Hepatocyte (in vitro differentiated cells): Measurements from ENCODE around the gene FOXB1. TPM values are rescaled to one million over a fixed set of nuclear protein-coding genes. Genes with fewer than 3 reads are reported as not detected.

ENCODE experiments used
- DNase-seq: peaks from one replicate; pipeline ENCODE4 v3.0.0-alpha.2; 2016; ENCODE audit warnings: low spot score
- H2AFZ ChIP-seq: fragments of 200-600 bp; sonication (generic); 2 replicates; pipeline ENCODE4 v1.6.0; 2016; ENCODE audit warnings: antibody characterized with exemption, mild to moderate bottlenecking
- H3K27ac ChIP-seq: fragments of 200-600 bp; sonication (generic); 2 replicates; pipeline ENCODE4 v1.5.1; 2016; ENCODE audit warnings: mild to moderate bottlenecking
- H3K27me3 ChIP-seq: fragments of 200-600 bp; sonication (generic); 2 replicates; pipeline ENCODE4 v1.6.1; 2016
- H3K36me3 ChIP-seq: fragments of 200-600 bp; sonication (generic); replicated peaks from 2 replicates; pipeline ENCODE4 v1.5.1; 2016; ENCODE audit warnings: low read depth; ENCODE audit not compliant: insufficient read depth
- H3K4me1 ChIP-seq: fragments of 200-600 bp; sonication (generic); 2 replicates; pipeline ENCODE4 v1.5.1; 2016; ENCODE audit warnings: mild to moderate bottlenecking, moderate library complexity; ENCODE audit not compliant: insufficient read depth
- H3K4me2 ChIP-seq: fragments of 200-600 bp; sonication (generic); 2 replicates; pipeline ENCODE4 v1.6.0; 2016
- H3K4me3 ChIP-seq: fragments of 200-600 bp; sonication (generic); 2 replicates; pipeline ENCODE4 v1.5.1; 2016; ENCODE audit warnings: mild to moderate bottlenecking
- H3K79me2 ChIP-seq: fragments of 200-600 bp; sonication (generic); 2 replicates; pipeline ENCODE4 v1.6.0; 2017; ENCODE audit warnings: mild to moderate bottlenecking
- H3K9me2 ChIP-seq: fragments of 200-600 bp; sonication (generic); replicated peaks from 2 replicates; pipeline ENCODE4 v1.6.0; 2017; ENCODE audit warnings: mild to moderate bottlenecking; ENCODE audit not compliant: insufficient read depth
- H3K9me3 ChIP-seq: fragments of 200-600 bp; sonication (generic); 2 replicates; pipeline ENCODE4 v1.5.1; 2016; ENCODE audit warnings: low read depth, mild to moderate bottlenecking
- H4K20me1 ChIP-seq: fragments of 200-600 bp; sonication (generic); 2 replicates; pipeline ENCODE4 v1.6.0; 2016; ENCODE audit warnings: mild to moderate bottlenecking; ENCODE audit not compliant: insufficient read depth, poor library complexity, severe bottlenecking
- EZH2 ChIP-seq: fragments of 200-600 bp; sonication (generic); IDR thresholded peaks from 2 replicates; pipeline ENCODE4 v1.6.1; 2016; ENCODE audit warnings: antibody characterized with exemption, mild to moderate bottlenecking, borderline replicate concordance
- EZH2phosphoT487 ChIP-seq: fragments of 200-600 bp; sonication (generic); IDR thresholded peaks from one replicate; pipeline ENCODE4 v1.6.1; 2018; ENCODE audit warnings: antibody characterized with exemption, mild to moderate bottlenecking, low read depth, moderate library complexity; ENCODE audit not compliant: unreplicated experiment, severe bottlenecking
- WGBS: methylation state at CpG from one replicate; pipeline ENCODE4 v1.1.6; 2016; ENCODE audit warnings: low lambda C conversion rate; ENCODE audit errors: missing lambda C conversion rate; 5-methylcytosine and 5-hydroxymethylcytosine counted together
- polyA plus RNA-seq: library from polyadenylated mRNA; unstranded; fragments of >200 nt; fragmentation: Nextera tagmentation; extraction: Ambion mirVana; gene quantifications from 2 replicates; pipeline ENCODE4 v1.2.1, GENCODE V29; 2016
- total RNA-seq: library from RNA; depleted of rRNA; stranded (reverse); fragments of >200 nt; gene quantifications from 2 replicates; pipeline ENCODE4 v1.2.3, GENCODE V29; 2014
- TF ChIP-seq, protein P1 (sequence below): fragments of 200-600 bp; sonication (generic); IDR thresholded peaks from 2 replicates; pipeline ENCODE4 v1.5.1; 2016; ENCODE audit warnings: antibody characterized with exemption, mild to moderate bottlenecking; ENCODE audit not compliant: poor library complexity

FOXB1 gene
- total and polyA plus RNA-seq, 2 experiments from 2014 or later, result not detected

DNA sequence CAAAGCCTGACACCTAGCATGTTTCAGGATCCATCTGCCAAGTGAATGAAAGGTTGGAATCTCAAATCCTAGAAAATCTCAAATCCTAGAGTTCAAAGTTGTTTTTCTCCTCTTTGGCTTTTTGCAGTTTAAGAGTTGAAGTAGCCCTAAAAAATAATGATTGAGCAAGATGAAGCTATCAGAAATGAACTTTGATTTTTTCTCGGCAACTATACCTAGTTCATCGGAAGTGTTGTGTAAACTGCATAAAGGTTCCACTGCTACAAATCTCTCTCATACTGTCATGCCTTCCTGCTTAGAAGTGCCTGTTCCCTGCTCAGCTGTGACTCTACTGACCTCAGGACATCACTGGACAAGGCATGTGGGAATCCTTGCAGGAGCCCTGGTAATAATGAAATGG lies 35.8 kb upstream of the FOXB1 start:
- DNase-seq, result no peak
- Histone ChIP-seq H3K27me3 (no peaks in the 10 kb centered on the region), H3K4me1 (no peaks in the 10 kb centered on the region), H4K20me1 (no peaks in the 10 kb centered on the region), H3K4me3 (no peak overlapping the region), H3K9me2 (no peaks in the 10 kb centered on the region), H2AFZ (no peak overlapping the region), H3K9me3 (no peaks in the 10 kb centered on the region), H3K4me2 (no peak overlapping the region), H3K27ac (no peak overlapping the region), H3K79me2 (no peaks in the 10 kb centered on the region), H3K36me3 (no peaks in the 10 kb centered on the region)
- 95% methylated on average over 2 of the region's 2 CpGs for WGBS
- no peak for TF ChIP-seq EZH2phosphoT487
- TF ChIP-seq, protein P1, sequence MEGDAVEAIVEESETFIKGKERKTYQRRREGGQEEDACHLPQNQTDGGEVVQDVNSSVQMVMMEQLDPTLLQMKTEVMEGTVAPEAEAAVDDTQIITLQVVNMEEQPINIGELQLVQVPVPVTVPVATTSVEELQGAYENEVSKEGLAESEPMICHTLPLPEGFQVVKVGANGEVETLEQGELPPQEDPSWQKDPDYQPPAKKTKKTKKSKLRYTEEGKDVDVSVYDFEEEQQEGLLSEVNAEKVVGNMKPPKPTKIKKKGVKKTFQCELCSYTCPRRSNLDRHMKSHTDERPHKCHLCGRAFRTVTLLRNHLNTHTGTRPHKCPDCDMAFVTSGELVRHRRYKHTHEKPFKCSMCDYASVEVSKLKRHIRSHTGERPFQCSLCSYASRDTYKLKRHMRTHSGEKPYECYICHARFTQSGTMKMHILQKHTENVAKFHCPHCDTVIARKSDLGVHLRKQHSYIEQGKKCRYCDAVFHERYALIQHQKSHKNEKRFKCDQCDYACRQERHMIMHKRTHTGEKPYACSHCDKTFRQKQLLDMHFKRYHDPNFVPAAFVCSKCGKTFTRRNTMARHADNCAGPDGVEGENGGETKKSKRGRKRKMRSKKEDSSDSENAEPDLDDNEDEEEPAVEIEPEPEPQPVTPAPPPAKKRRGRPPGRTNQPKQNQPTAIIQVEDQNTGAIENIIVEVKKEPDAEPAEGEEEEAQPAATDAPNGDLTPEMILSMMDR, result no peak
- no peak for TF ChIP-seq EZH2

DNA sequence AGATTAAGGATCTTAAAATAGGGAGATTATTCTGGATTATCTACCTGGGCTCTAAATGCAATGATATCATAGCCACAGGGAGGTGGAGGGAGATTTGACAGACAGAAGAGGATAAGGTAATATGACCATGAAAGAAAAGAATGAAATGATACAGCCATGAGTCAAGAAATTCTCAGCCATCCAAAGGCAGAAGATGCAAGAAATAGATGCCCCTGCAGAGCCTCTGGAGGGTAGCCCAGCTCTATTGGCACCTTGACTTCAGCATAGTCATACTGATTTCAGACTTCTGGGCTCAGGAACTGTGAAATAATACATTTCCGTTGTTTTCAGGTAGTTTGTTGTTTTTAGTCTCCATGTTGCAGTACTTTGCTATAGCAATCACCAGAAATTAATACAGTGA lies 31.9 kb upstream of the FOXB1 start:
- Histone ChIP-seq H3K79me2 (no peaks in the 10 kb centered on the region), H3K27ac (no peak overlapping the region), H3K27me3 (no peaks in the 10 kb centered on the region), H2AFZ (no peak overlapping the region), H3K4me3 (no peak overlapping the region), H3K9me3 (no peaks in the 10 kb centered on the region), H3K9me2 (no peaks in the 10 kb centered on the region), H3K4me2 (no peak overlapping the region), H3K36me3 (no peaks in the 10 kb centered on the region), H3K4me1 (no peaks in the 10 kb centered on the region), H4K20me1 (no peaks in the 10 kb centered on the region)
- WGBS, result 84% methylated on average over 1 of the region's 1 CpG
- TF ChIP-seq EZH2 (no peak), EZH2phosphoT487 (no peak)
- TF ChIP-seq, protein P1, result no peak
- DNase-seq, result no peak

DNA sequence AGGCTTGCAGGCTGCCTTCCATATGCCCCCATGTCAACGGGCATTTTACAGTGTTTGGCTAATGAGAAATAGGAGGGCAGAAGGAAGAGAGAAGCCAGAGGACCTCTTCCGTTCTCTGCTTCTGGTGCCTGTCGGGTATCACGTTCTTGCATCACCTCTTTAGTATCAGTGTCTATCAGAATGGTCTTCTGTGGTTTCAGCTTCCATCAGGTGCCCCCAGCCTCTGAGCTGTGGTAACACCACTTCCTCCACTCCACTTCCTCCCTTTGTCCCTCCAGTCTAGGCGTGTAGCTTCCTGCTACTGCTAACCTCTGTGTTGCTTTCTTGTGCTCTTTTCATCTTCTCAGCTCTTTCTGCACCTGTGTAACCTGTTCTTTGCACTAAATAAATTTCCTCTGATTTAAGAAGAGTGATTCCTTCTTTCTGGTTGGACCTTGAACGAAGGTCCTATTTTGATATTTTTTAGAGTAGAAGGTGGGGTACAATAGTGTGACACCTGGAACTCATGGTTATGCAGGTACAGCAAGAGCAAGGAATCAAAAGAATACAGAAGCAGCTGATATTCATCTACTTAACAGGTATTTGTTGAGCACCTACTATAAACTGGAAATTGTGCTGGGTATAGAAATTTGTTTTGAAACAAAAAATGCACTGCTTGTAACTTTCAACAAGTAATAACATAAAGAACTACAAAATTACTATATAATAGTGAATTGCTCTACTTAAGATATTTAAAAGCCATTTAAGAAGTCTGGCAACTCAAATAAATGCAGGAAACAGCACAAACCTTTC lies 27.4 kb upstream of the FOXB1 start:
- Histone ChIP-seq H3K9me3 (no peaks in the 10 kb centered on the region), H3K36me3 (no peaks in the 10 kb centered on the region), H2AFZ (no peak overlapping the region), H3K4me2 (no peak overlapping the region), H3K27ac (no peak overlapping the region), H3K9me2 (no peaks in the 10 kb centered on the region), H3K4me3 (no peak overlapping the region), H3K27me3 (no peaks in the 10 kb centered on the region), H3K79me2 (no peaks in the 10 kb centered on the region), H4K20me1 (no peaks in the 10 kb centered on the region), H3K4me1 (no peaks in the 10 kb centered on the region)
- no peak for DNase-seq
- WGBS, result 88% methylated on average over 6 of the region's 6 CpGs
- TF ChIP-seq EZH2, result no peak
- TF ChIP-seq EZH2phosphoT487, result no peak
- TF ChIP-seq, protein P1, result no peak

DNA sequence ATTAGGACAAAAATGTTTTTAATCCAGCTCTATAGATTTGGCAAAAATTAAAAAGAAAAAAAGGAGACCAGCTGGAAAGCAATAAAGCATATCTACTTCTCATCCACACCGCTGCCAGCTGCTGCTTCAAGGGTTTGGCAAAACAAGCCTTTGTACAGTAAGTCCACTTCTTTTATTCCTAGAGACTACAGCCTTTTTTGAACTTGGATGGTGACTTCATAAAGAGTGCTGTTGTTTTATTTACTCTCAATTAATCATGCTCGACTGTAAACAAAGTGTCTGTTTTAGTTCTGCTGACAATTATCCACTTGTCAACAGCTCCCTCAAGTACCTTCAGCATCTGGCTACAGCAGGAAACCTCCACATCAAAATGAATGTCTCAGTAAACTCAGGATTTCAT lies 12.3 kb upstream of the FOXB1 start:
- H3K4me1 ChIP-seq, result no peaks in the 10 kb centered on the region
- no peak overlapping the region for H3K4me3 ChIP-seq
- no peaks in the 10 kb centered on the region for H3K36me3 ChIP-seq
- no peak overlapping the region for H3K27ac ChIP-seq
- 46% methylated on average over 2 of the region's 2 CpGs for WGBS
- H2AFZ ChIP-seq, result no peak overlapping the region
- no peak overlapping the region for H3K4me2 ChIP-seq
- peaks cover 73% of the 10 kb centered on the region for H3K27me3 ChIP-seq
- H4K20me1 ChIP-seq, result no peaks in the 10 kb centered on the region
- no peak for DNase-seq
- no peaks in the 10 kb centered on the region for H3K9me2 ChIP-seq
- no peak for TF ChIP-seq EZH2
- TF ChIP-seq, protein P1, result no peak
- H3K79me2 ChIP-seq, result no peaks in the 10 kb centered on the region
- H3K9me3 ChIP-seq, result no peaks in the 10 kb centered on the region
